ENCODE measurements around the gene MTA3.
"Not testable (repeated sequence)": the region's sequence is repeated elsewhere in the genome, so short reads cannot be mapped to it uniquely, and the experiment has no call there.

Gene MTA3

GRCh38 chr2:42568401-42569115 is at the start of gene MTA3:
MTA3 (plus strand) TSS chr2:42568632; CDS start chr2:42568746, 114 bp downstream.
- DNase-seq: peak in 45 of 56 donors; percentile 6 to 73 (median 41)

- no peak for DNase-seq
Measured at GRCh38 chr2:42519624-42520023, 48.8 kb upstream of the MTA3 start.

GRCh38 chr2:42522035-42522434 is 46.4 kb upstream of the MTA3 start:
- no peak for DNase-seq

GRCh38 chr2:42523341-42523740 is 45.1 kb upstream of the MTA3 start:
- DNase-seq: no peak

- DNase-seq: no peak
Measured at GRCh38 chr2:42532397-42532796, 36.0 kb upstream of the MTA3 start.

- DNase-seq: no peak
Measured at GRCh38 chr2:42537493-42537892, 30.9 kb upstream of the MTA3 start.

GRCh38 chr2:42542871-42543270 is 25.6 kb upstream of the MTA3 start:
- no peak for DNase-seq

- no peak for DNase-seq
Measured at GRCh38 chr2:42545023-42545721, 23.3 kb upstream of the MTA3 start.

- no peak for DNase-seq
Measured at GRCh38 chr2:42545841-42546390, 22.5 kb upstream of the MTA3 start.

GRCh38 chr2:42547014-42547413 is 21.4 kb upstream of the MTA3 start:
- DNase-seq: peak in 3 of 56 donors; percentile 5 to 17 (median 5)

GRCh38 chr2:42547446-42548295 is 20.8 kb upstream of the MTA3 start:
- no peak for DNase-seq

GRCh38 chr2:42550870-42551269 is 17.6 kb upstream of the MTA3 start:
- DNase-seq: no peak

- no peak for DNase-seq
Measured at GRCh38 chr2:42554392-42554791, 14.0 kb upstream of the MTA3 start.

GRCh38 chr2:42556315-42556890 is 12.0 kb upstream of the MTA3 start:
- no peak for DNase-seq

- DNase-seq: no peak
Measured at GRCh38 chr2:42557306-42557705, 11.1 kb upstream of the MTA3 start.

- no peak for DNase-seq
Measured at GRCh38 chr2:42558827-42559226, 9.6 kb upstream of the MTA3 start.

GRCh38 chr2:42560133-42560532 is 8.3 kb upstream of the MTA3 start:
- not testable (repeated sequence) for DNase-seq

- DNase-seq: no peak
Measured at GRCh38 chr2:42560899-42561298, 7.5 kb upstream of the MTA3 start.

- no peak for DNase-seq
Measured at GRCh38 chr2:42562474-42563144, 5.8 kb upstream of the MTA3 start.

- DNase-seq: no peak
Measured at GRCh38 chr2:42566025-42566424, 2.4 kb upstream of the MTA3 start.

- DNase-seq: no peak
Measured at GRCh38 chr2:42566837-42567321, 1.6 kb upstream of the MTA3 start.

Measured in amygdala (tissue), 56 donors.